Cardiac fibroblast (primary cell): ENCODE data around the gene KNCN.

Source experiments
- DNase-seq, 2 donors: peaks; one replicate each; pipeline versions ENCODE4 v3.0.0 to v3.0.0-alpha.2; 2010; ENCODE audit warnings: low read depth in 2 of 2
- H3K4me3 ChIP-seq, 2 donors: replicated peaks in 1 of 2; 1 replicate in 1 of 2; 2 replicates in 1 of 2; pipeline ENCODE4 v1.5.1; 2011; ENCODE audit warnings: low read depth in 2 of 2, low read length in 2 of 2, mild to moderate bottlenecking in 2 of 2, moderate library complexity in 1 of 2
- CTCF ChIP-seq: IDR thresholded peaks from one replicate; pipeline ENCODE4 v1.5.1; 2011; ENCODE audit warnings: low read depth, mild to moderate bottlenecking, low read length, inconsistent platforms

Gene KNCN

GRCh38 chr1:46515576-46515975 lies 35.9 kb downstream of the KNCN start:
- TF ChIP-seq CTCF: no peak
- no peak overlapping the region for H3K4me3 ChIP-seq
- DNase-seq: no peak

GRCh38 chr1:46513536-46513935 lies 37.9 kb downstream of the KNCN start:
- TF ChIP-seq CTCF: no peak
- no peak for DNase-seq
- H3K4me3 ChIP-seq: no peak overlapping the region

GRCh38 chr1:46512792-46513190 lies 38.7 kb downstream of the KNCN start:
- no peak for TF ChIP-seq CTCF
- DNase-seq: no peak

GRCh38 chr1:46512135-46512791 lies 39.2 kb downstream of the KNCN start:
- TF ChIP-seq CTCF: no peak
- H3K4me3 ChIP-seq: no peak overlapping the region
- no peak for DNase-seq

More at GRCh38 chr1:46512792-46513190, 38.7 kb downstream of the KNCN start:
- H3K4me3 ChIP-seq: no peak overlapping the region

- TF ChIP-seq CTCF: no peak
- H3K4me3 ChIP-seq: no peak overlapping the region
- no peak for DNase-seq
Measured at GRCh38 chr1:46510998-46511365, 40.5 kb downstream of the KNCN start.

- H3K4me3 ChIP-seq: no peak overlapping the region
Measured at GRCh38 chr1:46510341-46510997, 41.0 kb downstream of the KNCN start.

More at GRCh38 chr1:46510341-46510997, 41.0 kb downstream of the KNCN start:
- no peak for DNase-seq
- no peak for TF ChIP-seq CTCF
